Peyer's patch (tissue), 4 donors: ENCODE measurements around the gene HOXD1.

Experiments
- POLR2A ChIP-seq, 2 donors: fragments of 450-650 bp; IDR thresholded peaks; one replicate each; pipeline ENCODE4 v1.5.1; 2017; ENCODE audit warnings: antibody characterized with exemption in 2 of 2, mild to moderate bottlenecking in 2 of 2, moderate library complexity in 2 of 2
- TF ChIP-seq, protein P1 (sequence below), 6 experiments: fragments of 450-650 bp in 4 of 6; fragments of 200-600 bp in 2 of 6; sonication (generic) in 1 of 6; IDR thresholded peaks; one replicate each; pipeline ENCODE4 v1.5.1; 2017 to 2019; ENCODE audit warnings: antibody characterized with exemption in 6 of 6, mild to moderate bottlenecking in 3 of 6, moderate library complexity in 1 of 6

DNA sequence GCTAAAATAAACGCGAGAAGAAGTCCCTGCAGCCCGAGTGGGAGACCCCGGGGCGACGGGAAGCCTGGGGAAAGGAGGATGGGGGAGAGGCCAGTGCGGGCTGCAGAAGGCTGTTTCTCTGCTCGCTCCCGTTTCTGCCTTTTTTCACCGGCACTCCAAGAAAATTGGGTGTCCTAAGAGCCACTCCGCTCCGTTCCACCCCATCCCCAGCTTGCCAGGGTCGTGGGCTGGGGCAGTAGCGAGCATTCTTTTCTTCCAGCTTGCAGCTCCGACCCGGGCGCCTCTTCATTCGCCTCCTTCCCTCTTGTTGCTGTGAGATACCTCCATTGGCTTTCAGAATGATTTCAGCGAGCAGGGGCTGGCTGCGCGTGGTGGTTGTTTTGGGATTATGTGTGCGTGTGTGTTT, 30.3 kb upstream of the HOXD1 start:
- TF ChIP-seq, protein P1, sequence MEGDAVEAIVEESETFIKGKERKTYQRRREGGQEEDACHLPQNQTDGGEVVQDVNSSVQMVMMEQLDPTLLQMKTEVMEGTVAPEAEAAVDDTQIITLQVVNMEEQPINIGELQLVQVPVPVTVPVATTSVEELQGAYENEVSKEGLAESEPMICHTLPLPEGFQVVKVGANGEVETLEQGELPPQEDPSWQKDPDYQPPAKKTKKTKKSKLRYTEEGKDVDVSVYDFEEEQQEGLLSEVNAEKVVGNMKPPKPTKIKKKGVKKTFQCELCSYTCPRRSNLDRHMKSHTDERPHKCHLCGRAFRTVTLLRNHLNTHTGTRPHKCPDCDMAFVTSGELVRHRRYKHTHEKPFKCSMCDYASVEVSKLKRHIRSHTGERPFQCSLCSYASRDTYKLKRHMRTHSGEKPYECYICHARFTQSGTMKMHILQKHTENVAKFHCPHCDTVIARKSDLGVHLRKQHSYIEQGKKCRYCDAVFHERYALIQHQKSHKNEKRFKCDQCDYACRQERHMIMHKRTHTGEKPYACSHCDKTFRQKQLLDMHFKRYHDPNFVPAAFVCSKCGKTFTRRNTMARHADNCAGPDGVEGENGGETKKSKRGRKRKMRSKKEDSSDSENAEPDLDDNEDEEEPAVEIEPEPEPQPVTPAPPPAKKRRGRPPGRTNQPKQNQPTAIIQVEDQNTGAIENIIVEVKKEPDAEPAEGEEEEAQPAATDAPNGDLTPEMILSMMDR (IDR thresholded peaks at IDR 0.05): no peak
- TF ChIP-seq POLR2A (IDR thresholded peaks at IDR 0.05): no peak
